Tibial nerve (tissue), 4 donors: ENCODE results near the gene MAP3K7. TPM values are rescaled to one million over a fixed set of nuclear protein-coding genes. Genes with fewer than 3 reads are reported as not detected.

Experiments
- DNase-seq, 2 donors: peaks; one replicate each; pipeline ENCODE4 v3.0.0-alpha.2; 2019; ENCODE audit warnings: low spot score in 2 of 2
- H3K27ac ChIP-seq, 4 donors: fragments of 200-600 bp; sonication (generic) in 3 of 4; one replicate each; pipeline ENCODE4 v1.5.1; 2017 to 2019; ENCODE audit warnings: mild to moderate bottlenecking in 1 of 4
- H3K27me3 ChIP-seq, 2 donors: fragments of 200-600 bp; sonication (generic) in 1 of 2; one replicate each; pipeline versions ENCODE4 v1.5.1 to v1.6.0; 2017 to 2019
- H3K36me3 ChIP-seq, 3 donors: fragments of 200-600 bp; sonication (generic); one replicate each; pipeline ENCODE4 v1.5.1; 2018 to 2019
- H3K4me1 ChIP-seq, 4 donors: fragments of 200-600 bp; sonication (generic) in 3 of 4; one replicate each; pipeline ENCODE4 v1.5.1; 2017 to 2019
- H3K4me3 ChIP-seq, 4 donors: fragments of 200-600 bp; sonication (generic) in 3 of 4; one replicate each; pipeline ENCODE4 v1.5.1; 2017 to 2019; ENCODE audit warnings: mild to moderate bottlenecking in 1 of 4, moderate library complexity in 1 of 4
- H3K9me3 ChIP-seq, 4 donors: fragments of 200-600 bp; sonication (generic) in 3 of 4; one replicate each; pipeline ENCODE4 v1.5.1; 2017 to 2019
- CTCF ChIP-seq, 5 experiments: fragments of 200-600 bp in 3 of 5; fragments of 450-650 bp in 2 of 5; sonication (generic) in 3 of 5; IDR thresholded peaks; one replicate each; pipeline ENCODE4 v1.5.1; 2016 to 2019; ENCODE audit warnings: antibody characterized with exemption in 5 of 5, mild to moderate bottlenecking in 3 of 5, moderate library complexity in 2 of 5
- EP300 ChIP-seq, 2 donors: sonication (generic); formaldehyde crosslinking; IDR thresholded peaks; one replicate each; pipeline ENCODE4 v1.6.1; 2017; ENCODE audit warnings: antibody characterized with exemption in 2 of 2, mild to moderate bottlenecking in 1 of 2
- POLR2A ChIP-seq, 2 donors: fragments of 450-650 bp; IDR thresholded peaks; one replicate each; pipeline ENCODE4 v1.6.1; 2017; ENCODE audit warnings: antibody characterized with exemption in 2 of 2, mild to moderate bottlenecking in 2 of 2, moderate library complexity in 2 of 2
- WGBS, 2 donors: methylation state at CpG; one replicate each; pipeline ENCODE4 v1.1.5; 2018; 5-methylcytosine and 5-hydroxymethylcytosine counted together
- total RNA-seq, 4 donors: library from RNA; depleted of rRNA; stranded (reverse); fragments of >200 nt; gene quantifications; one replicate each; pipeline ENCODE4 v1.1.0, GENCODE V29; 2016

The MAP3K7 gene
- total RNA-seq, 4 donors from 2014 or later = 25.2 to 35.4 (median 30.6) TPM

- WGBS, 2 donors = 89 to 92% methylated on average over 1 of the region's 1 CpG
- Histone ChIP-seq H3K4me1 (peaks cover 0 to 5% (median 0%) of the 10 kb centered on the region in 4 donors), H3K4me3 (no peak overlapping the region), H3K27me3 (peaks cover 0 to 7% of the 10 kb centered on the region in 2 donors), H3K36me3 (no peaks in the 10 kb centered on the region), H3K27ac (no peak overlapping the region), H3K9me3 (no peaks in the 10 kb centered on the region)
- no peak for DNase-seq
- TF ChIP-seq EP300 (IDR thresholded peaks at IDR 0.05) = no peak
- no peak for TF ChIP-seq CTCF (IDR thresholded peaks at IDR 0.05)
- TF ChIP-seq POLR2A (IDR thresholded peaks at IDR 0.05) = no peak
These were observed 89.5 kb downstream of the MAP3K7 start for GRCh38 chr6:90497411-90497810.

GRCh38 chr6:90496258-90497016, 90.4 kb downstream of the MAP3K7 start:
- TF ChIP-seq CTCF (IDR thresholded peaks at IDR 0.05) = no peak
- TF ChIP-seq EP300 (IDR thresholded peaks at IDR 0.05) = no peak
- TF ChIP-seq POLR2A (IDR thresholded peaks at IDR 0.05) = no peak
- no peak for DNase-seq
- Histone ChIP-seq H3K27me3 (peaks cover 0 to 7% of the 10 kb centered on the region in 2 donors), H3K27ac (no peak overlapping the region), H3K9me3 (no peaks in the 10 kb centered on the region), H3K36me3 (no peaks in the 10 kb centered on the region), H3K4me3 (no peak overlapping the region), H3K4me1 (peaks cover 0 to 5% (median 0%) of the 10 kb centered on the region in 4 donors)
- WGBS, 2 donors = 30 to 31% methylated on average over 17 of the region's 17 CpGs

- H3K9me3 ChIP-seq = no peaks in the 10 kb centered on the region
- no peak overlapping the region for H3K27ac ChIP-seq
- H3K4me3 ChIP-seq = no peak overlapping the region
- H3K27me3 ChIP-seq = peaks cover 0 to 7% of the 10 kb centered on the region in 2 donors
- DNase-seq = no peak
- peaks cover 0 to 5% (median 0%) of the 10 kb centered on the region in 4 donors for H3K4me1 ChIP-seq
- H3K36me3 ChIP-seq = no peaks in the 10 kb centered on the region
- WGBS, 2 donors = 84 to 88% methylated on average over 9 of the region's 9 CpGs
- TF ChIP-seq CTCF (IDR thresholded peaks at IDR 0.05) (no peak), POLR2A (IDR thresholded peaks at IDR 0.05) (no peak), EP300 (IDR thresholded peaks at IDR 0.05) (no peak)
These were observed 91.6 kb downstream of the MAP3K7 start for GRCh38 chr6:90495216-90495817.

GRCh38 chr6:90494067-90494780, 92.6 kb downstream of the MAP3K7 start:
- Histone ChIP-seq H3K27ac (no peak overlapping the region), H3K9me3 (no peaks in the 10 kb centered on the region), H3K4me1 (peaks cover 0 to 5% (median 0%) of the 10 kb centered on the region in 4 donors), H3K27me3 (peaks cover 0 to 7% of the 10 kb centered on the region in 2 donors), H3K4me3 (no peak overlapping the region), H3K36me3 (no peaks in the 10 kb centered on the region)
- TF ChIP-seq POLR2A (IDR thresholded peaks at IDR 0.05) = no peak
- 29 to 39% methylated on average over 7 of the region's 7 CpGs for WGBS, 2 donors
- no peak for DNase-seq

GRCh38 chr6:90493332-90493731, 93.5 kb downstream of the MAP3K7 start:
- H3K27ac ChIP-seq = no peak overlapping the region
- 73 to 76% methylated on average over 2 of the region's 2 CpGs for WGBS, 2 donors
- peaks cover 0 to 5% (median 0%) of the 10 kb centered on the region in 4 donors for H3K4me1 ChIP-seq
- DNase-seq = no peak
- H3K27me3 ChIP-seq = peaks cover 0 to 7% of the 10 kb centered on the region in 2 donors
- TF ChIP-seq POLR2A (IDR thresholded peaks at IDR 0.05) (no peak), CTCF (IDR thresholded peaks at IDR 0.05) (no peak), EP300 (IDR thresholded peaks at IDR 0.05) (no peak)
- H3K4me3 ChIP-seq = no peak overlapping the region
- H3K36me3 ChIP-seq = no peaks in the 10 kb centered on the region
- H3K9me3 ChIP-seq = no peaks in the 10 kb centered on the region
